GM18520 (cell line): ENCODE data around the gene FLAD1.

Source experiments
- ATAC-seq: cut with Tn5 transposase; IDR thresholded peaks from one replicate; pipeline ENCODE4 v1.9.1; 2021; ENCODE audit not compliant: unreplicated experiment

Gene FLAD1

DNA sequence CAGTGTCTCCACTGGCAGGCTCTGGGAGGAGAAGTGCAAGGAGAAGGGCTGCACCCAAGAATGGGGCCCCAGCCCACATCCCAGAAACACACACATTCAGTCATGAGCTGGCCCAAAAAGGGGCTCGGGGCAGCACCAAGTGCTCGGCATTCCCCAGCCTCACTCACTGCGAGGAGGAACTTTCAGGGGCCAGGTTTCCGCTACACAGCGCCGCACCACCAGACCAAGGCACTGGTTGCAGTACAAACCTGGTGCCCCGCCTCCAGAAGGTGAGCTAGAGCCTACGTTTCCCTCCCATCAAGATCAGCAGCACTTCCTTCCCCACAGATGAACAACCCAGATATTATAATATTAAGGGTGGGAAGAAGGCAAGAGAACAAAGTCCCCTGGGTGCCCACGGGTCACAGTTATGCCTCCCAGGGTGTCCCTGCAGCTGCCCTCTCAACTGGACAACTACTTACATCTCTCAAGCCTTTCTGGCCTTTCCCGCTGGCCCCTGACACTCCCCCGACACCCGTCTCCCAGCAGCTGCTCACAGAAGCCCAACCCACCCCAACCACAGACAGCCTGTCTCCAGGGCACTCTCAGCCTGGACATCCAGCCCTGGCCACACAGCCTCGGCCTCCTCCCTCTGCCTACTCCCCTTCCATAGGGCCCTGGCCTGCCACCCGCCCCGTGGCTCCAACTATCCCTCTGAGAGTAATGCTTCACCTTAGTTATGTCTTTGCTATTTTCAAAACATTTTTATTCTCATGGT lies 31.1 kb upstream of the FLAD1 start:
- no peak for ATAC-seq

DNA sequence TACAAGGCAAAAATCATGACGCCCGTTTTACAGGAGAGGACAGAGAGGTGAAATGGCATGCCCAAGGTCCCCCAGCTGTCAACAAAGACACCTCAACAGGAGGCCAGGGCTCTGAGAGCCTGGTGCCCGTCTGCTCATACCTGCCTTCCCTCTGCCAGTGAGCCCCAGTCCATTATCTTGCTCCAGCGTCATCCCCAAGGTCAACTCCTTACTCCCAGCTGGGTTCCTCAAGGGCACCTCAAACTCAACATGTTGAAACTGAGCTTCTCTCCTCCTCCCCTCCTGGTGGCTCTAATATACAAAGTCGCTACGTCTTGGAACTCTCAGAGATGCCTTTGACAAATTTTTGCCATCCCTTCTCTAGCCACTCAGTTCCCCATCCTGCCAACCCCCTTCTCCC lies 30.5 kb upstream of the FLAD1 start:
- no peak for ATAC-seq

DNA sequence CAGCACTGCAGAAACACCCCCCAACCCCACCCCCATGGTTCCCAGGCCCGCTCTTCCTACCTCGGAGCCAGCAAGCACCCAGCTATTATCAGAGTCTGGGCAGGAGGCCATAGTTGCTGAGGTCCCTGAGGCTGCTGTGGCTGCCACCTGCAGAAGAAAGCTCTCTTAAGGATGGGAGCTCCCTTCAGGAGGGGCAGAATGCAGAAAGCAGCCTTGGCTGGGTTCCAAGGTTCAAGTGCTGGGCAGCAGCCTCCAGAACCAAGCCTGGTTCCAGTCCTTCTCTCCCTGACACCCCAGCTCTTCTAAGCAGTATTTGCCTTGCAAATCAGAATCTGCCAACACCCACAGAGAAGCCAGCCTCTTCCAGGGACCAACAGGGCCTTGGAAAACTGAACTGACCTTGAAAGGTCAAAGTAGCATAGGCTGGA lies 29.5 kb upstream of the FLAD1 start:
- no peak for ATAC-seq

DNA sequence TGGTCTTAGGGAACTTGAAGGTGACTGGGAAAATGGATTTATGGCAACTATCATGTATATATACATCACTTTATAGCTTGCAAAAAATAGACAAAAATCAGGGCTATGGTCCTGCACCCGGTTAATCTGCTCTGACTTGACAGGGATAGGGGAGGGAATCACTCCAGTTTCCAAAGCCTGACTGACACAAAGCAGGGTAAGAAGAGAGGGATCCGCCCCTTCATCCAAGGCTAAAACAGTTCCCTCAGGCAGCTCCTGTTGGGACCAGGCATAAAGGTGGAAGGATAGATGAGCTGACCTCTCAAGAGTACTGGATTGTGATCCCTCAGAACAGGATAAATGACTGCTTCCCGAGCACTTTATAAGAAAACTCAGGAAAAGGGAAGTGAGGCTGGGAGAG lies 28.6 kb upstream of the FLAD1 start:
- ATAC-seq = no peak

DNA sequence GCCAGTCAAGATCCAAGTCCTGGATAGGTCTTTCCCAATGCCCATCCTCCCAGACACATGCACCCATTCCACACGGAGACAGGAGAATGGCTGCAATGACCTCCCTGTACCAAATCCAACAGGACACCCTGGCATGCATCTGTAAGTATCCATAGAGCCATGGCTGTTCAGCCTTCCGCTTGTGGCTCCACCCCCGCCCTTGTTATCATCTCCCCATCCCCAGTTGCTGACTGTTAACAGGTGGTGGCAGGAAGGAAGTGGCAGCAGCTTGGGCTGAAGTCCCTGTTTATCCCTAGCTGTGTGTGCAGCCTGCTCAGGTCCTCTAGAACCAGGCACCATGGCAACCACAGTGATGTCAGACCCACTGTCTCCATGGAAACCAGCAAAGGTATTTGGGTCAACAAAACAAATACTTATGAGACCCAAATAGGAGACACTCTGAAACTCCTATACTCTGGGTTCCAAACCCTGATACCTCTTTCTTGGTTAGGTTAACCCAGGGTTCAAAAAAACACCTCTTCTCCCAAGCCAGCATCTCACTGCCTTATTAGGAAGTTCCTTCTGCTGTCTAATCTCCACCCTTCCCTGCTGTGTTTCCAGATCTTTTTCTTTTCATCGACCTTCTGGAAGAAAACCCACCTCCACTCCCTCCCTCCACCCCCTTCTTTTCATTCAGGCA lies 28.0 kb upstream of the FLAD1 start:
- no peak for ATAC-seq

DNA sequence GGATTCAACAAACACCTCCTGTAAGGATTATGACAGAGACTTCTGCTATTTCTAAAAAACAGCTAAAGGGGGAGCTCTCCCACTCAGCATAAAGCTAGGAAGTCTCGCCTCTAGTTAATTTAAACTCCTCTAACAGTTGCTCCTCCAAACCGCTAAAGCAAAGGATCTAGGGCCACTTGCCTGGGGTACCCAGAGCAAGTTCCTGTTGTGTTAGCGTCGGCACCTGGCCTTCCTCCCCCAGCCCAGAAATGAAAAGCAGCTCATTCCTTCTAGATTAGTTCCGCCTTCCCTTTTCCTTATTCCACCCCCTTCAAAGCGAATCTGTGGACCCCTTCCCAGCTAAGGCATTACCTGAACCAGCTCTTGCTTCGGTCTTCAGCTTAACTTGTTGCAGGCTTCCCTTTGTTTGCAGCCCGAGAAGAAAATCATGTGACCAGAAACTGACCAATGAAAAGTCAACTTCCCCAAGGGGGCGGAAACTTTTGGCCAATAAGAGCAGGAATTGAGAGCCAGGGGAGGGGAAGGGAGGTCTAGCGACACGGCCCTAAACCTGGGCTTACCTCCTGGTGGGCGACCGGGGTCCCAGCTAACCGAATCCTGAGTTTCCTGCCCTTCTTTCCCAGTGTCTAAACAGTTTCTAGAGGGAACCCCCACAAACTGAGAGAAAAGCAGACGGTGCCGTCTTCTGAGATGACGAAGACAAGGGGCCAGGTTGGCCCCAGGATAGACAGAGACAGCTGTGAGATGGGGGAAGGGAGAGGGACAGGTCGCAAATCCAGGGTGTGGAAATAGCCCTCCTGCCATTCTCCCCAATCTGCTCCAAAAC lies 27.2 kb upstream of the FLAD1 start, which contains the start of gene PBXIP1:
Gene PBXIP1 (minus strand): TSS at position 382 of the 826 bp plus-strand sequence. CDS start 2,378 bp downstream, outside the sequence.
- peak; percentile 53 for ATAC-seq

DNA sequence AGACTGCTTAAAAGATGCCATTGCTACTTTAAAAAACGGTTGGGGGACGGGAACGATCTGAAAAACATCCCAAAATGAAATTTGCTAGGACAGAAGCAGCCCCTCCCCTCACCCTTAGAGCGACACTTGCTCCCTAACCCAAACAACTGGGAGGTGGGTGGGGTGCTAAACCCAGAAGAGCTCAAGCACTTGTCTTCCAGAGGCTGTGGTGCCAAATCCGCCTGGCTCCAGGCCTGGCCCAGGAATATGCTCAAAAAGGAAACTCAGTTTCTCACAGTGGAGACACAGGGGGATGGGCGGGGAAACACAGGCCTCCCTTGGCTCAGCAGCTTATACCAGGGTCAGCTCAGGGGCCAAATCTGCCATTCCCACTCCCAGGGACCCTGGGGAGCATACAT lies 26.6 kb upstream of the FLAD1 start:
- no peak for ATAC-seq

DNA sequence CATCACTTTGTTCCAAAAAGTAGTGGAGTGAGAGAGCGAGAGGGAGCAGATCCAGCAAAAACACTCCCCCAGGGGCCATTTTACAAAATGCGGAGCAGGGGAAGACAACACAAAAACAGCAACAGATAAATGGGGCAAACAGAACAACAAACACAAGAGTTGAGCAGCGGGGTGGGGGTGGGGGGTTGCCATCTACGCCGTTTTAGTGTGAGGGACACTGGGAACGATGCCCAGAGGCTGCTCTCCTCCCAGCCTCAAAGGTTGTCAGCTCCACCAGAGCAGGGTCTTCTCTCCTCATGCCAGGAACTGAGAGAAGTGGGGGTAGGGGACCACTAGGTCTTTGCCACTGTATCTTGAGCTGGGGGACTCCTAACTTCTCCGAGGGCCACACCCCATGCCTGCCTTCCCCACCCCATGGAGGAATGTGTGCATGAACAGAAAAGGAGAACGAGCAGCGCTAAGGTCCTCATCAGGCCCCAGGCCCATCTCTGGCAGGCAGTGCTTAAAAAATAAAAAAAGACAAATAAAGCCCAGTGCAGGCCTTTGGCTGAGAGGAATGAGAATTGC lies 26.0 kb upstream of the FLAD1 start:
- ATAC-seq = no peak

DNA sequence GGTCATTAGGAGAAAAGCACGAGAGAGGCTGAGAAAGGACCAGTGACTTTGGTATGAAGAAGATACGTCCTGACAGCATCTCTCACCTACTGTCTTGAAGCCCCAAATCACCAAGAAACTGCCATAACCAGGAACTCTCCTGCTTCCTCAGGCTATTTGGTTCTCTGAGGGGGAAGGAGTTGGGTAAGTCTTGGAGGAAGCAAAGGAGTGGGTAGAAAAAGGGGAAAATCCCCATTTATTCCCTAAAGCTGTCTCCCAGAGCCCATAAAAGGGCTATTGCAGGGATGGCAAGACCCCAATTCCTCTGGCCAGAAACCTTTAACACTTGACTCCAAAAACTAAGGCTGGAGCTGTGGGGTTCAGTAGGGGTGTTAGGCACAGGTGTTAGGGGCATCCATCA lies 25.1 kb upstream of the FLAD1 start:
- ATAC-seq = no peak

DNA sequence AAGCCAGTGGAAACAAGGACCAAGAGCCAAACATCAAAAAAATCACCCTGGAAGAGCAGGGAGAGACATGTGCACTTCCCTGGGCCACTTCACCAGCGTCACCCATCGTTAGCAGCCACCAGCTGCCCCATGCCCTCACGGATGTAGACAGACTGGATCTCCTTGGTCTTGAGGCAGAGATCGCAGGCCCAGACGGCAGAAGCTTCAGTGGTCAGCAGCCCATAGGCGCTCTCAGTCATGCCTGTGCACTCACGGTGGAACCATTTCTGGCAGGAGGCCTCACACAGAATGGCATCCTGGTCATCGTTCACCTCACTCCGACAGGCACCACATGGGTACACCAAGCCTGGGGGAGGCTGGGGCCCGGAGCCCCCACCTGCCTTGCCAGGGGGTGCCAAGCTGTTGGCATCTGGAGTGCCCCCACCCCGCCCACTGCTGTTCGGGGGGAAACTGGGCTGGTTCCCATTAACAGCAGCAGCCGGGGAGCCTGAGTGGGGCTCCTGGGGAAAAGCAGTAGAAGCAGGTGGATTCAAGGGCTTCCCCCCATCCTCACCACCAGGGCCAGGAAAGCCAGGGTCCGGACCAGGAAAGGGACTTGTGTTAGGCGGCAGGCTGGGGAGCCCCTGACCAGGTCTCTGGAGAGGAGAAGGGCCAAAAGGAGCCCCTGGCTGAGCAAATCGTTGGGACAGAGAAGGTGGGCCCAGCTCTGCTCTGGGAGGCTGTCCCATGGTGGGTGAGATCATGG lies 24.3 kb upstream of the FLAD1 start:
- ATAC-seq = no peak

DNA sequence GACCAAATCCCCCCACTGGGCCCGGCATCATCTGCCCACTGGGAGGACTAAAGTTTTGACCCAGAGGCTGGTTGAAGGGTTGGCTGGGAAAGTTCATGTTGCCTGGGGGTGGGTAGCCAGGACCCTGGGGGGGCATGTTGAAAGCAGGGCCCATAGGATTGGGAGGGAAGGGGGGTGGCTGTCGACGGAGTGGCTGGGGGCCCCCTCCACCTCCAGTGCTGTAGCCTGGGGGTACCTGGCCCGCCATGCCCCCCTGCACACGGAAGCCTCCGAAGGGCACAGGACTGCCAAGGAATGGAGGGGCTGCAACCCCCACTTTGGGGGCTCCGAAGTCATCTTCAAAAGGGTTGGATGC lies 23.7 kb upstream of the FLAD1 start:
- no peak for ATAC-seq

DNA sequence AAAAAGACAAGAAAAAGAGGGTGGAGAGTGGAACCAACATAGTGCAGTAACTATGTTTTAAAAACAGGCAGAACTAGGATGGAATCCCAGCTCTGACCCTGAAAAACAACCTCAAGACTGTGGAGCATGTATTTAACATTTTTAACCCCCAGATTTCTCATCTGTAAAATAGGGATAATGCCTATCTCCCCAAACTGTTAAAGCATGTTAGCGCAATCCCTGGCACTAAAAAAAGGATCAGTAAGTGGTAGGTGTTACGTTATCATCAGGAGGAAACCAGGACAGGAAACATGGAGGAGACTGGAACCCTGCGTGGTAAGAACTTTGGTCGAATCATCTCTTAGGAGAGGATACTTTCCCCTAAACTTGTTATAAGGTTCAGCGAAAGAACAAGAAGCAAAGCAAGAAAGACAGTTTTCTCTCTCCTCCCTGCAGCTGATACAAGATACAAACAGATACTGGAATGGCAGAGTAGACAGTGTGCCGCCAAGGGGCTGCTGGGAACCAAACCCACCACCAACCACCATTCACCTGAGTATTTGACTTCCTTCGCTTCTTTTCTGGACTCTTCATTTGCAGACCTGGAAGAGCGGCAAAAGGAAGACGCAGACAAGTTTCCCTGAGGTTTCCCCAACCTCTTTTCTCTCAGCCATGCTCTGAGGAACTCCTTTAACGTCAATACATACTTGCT lies 22.6 kb upstream of the FLAD1 start:
- ATAC-seq = no peak

DNA sequence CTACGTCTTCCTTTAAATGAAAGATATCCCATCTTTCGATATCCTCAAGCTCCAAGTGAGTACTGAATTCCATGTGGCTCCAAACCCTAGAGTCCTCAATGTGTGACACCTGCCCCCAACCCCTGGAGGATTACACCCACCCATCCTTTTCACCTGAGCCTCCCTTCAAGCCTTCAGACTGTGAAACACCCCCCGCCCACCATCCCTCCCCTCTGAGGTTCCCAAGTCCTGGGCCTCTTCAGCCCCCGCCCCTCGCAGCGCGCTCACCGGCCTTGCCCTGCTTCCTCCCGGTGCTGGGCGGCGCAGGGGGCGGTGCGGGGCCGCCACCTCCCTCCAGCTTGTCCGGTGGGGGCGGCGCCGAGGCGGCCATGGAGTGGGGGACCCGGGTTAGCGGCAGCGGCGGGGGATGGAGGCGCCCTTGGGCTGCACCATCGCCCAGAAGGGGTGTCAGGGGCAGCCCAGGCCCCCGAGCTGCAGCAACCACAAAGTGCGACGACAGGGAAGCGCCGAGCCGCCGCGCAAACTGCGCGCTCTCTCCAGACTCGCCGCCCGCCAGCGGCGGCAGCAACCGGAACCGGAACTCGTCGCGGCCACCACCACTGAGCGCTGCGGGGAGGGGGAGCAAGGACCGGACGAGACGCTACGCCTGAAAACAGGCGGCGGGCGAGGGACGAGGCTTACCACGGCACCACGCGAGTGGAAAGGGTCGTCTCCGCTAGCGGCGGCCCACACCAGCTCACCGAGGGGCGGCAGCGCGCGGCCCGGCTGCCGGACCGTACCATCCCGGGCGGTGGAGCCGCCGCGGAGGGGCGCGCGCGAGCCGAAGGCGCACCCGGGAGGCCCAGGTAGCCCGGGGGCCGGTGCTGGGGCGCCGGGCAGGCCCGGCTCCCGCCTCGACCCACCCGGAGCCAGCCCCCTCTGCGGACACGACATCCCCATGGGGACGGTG lies 21.7 kb upstream of the FLAD1 start, which contains the start of gene PYGO2:
Gene PYGO2 (minus strand): TSS at position 576 of the 949 bp plus-strand sequence. CDS start 206 bp downstream, at position 370.
- peak; percentile 69 for ATAC-seq

DNA sequence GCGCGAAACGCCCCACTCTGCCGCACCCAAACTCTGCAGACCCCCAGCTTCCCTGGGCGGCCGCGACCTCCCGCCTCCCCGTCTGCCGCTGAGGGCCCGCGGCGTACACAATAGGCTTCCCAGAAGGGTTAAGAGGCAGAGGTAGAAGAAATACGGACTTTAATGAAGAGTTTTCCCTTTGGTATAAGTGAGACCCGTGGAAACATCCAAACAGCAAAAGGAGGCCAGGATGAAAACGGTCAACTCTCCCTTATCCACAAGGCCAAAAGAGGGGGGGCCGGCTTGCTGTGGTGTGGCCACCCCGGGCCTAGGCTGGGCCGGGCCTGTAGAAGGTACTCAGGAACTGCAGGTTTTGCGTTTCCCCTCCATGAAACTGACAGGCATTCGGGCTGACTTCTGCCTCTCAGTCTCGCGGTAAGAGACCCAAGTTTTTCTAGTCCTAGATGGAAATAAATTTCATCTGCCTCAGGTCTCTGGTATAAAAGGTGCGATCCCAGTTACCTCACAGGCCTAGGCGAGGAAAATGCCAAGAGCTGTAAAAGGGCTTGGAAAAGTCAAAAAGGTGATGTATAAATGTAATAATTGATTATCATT lies 20.9 kb upstream of the FLAD1 start:
- peak; percentile 1 for ATAC-seq

DNA sequence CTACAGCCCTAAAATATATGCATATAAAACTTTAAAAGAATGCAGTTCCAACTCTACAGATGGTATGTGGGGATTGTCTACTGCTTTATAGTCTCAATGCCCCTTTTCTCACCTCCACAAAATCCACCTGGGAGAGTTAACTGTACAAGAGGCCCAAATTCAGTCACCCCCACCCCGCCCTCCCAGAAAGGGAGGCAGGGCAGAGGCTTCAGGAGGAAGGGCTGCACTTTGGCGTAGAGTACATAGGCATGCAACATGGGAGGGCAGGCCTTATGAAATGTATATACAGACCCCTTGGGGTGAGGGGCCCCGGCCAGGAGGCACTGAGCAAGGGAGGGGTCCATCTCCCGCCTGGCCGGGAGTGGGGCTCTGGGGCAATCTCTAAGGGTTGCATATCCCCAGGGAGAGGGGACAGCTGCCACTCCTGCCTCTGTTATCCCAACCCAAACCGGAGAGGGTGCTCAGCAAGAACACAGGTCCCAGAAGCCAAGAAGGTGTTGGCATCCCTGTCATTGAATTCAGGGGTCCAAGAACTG lies 20.3 kb upstream of the FLAD1 start:
- no peak for ATAC-seq

DNA sequence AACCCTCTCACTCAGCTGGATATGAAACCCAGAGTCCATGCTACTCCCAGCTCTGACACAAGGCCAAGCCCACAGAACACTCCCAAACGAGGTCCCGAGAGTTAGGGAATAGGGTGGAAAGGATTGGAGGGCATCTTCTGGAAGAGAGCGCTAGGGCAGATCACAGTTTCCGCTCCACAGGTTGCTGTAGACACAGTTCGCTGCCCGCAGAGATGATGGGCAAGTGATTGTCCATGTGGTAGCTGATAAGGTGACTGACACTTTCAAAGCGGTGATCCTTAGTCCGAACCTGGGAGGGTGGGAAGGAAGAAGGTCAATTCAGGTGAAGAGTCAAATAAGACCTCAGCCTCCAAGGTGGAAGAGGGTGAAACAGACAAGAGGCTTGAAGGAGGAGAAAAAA lies 19.5 kb upstream of the FLAD1 start:
- ATAC-seq = no peak

DNA sequence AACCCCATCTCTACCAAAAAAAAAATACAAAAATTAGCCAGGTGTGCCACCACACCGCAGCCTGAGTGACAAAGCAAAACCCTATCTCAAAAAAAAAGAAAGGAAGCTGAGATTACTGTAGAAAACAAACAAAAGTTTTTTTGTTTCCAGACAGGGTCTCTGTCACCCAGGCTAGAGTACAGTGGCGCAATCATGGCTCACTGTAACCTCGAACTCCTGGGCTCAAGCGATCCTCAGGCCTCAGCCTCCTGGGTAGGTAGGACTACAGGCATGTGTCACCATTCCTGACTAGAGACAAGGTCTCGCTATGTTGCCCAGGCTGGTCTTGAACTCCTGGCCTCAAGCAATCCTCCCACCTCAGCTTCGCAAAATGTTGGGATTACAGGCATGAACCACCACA lies 18.8 kb upstream of the FLAD1 start:
- no peak for ATAC-seq

DNA sequence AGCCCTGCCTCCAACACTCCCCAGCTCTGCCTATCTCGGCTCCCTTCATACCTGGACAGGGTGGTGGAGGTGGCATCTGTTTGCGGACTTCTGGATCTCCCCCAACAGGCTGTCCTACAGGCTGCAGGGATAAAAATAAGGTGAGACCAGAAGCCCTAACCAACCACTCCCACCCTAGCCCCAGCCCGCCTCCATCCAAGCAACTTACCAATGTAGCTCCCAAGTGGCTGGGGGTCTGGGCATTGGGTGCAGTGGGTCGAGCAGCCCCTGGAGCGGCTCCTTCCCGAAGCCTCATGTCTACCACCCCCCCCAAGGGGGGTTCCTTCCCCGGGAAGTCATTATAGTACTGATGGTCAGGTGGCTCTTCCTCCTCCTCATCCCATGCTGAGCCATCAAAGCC lies 17.0 kb upstream of the FLAD1 start:
- ATAC-seq = no peak
